Heart left ventricle (tissue), 16 donors: ENCODE results near the gene FBXO40. TPM values are rescaled to one million over a fixed set of nuclear protein-coding genes. Genes with fewer than 3 reads are reported as not detected.
A peak's percentile ranks its signal among the peaks of the same experiment; 100 is the strongest.

Source experiments
- ATAC-seq, 4 donors: fragments of 200-7000 bp; cut with Tn5 transposase; one replicate each; pipeline ENCODE4 v1.9.1; 2020 to 2022; ENCODE audit warnings: moderate library complexity in 4 of 4, mild to moderate bottlenecking in 3 of 4, moderate number of reproducible peaks in 1 of 4
- DNase-seq, 5 donors: peaks; one replicate each; pipeline ENCODE4 v3.0.0-alpha.2; 2020
- H3K27ac ChIP-seq, 12 donors: fragments of 200-600 bp; sonication (generic) in 4 of 12; one replicate each; pipeline versions ENCODE4 v1.5.0 to v1.8.0; 2016 to 2022; ENCODE audit warnings: mild to moderate bottlenecking in 2 of 12
- H3K27me3 ChIP-seq, 9 donors: fragments of 200-600 bp; sonication (generic) in 2 of 9; one replicate each; pipeline versions ENCODE4 v1.5.1 to v1.8.0; 2016 to 2022; ENCODE audit warnings: mild to moderate bottlenecking in 3 of 9
- H3K36me3 ChIP-seq, 9 donors: fragments of 200-600 bp; sonication (generic) in 2 of 9; one replicate each; pipeline versions ENCODE4 v1.5.0 to v1.8.0; 2018 to 2022; ENCODE audit warnings: mild to moderate bottlenecking in 2 of 9
- H3K4me1 ChIP-seq, 12 donors: fragments of 200-600 bp; sonication (generic) in 4 of 12; one replicate each; pipeline versions ENCODE4 v1.5.0 to v1.8.0; 2016 to 2022; ENCODE audit warnings: mild to moderate bottlenecking in 3 of 12
- H3K4me3 ChIP-seq, 12 donors: fragments of 200-600 bp; sonication (generic) in 4 of 12; one replicate each; pipeline versions ENCODE4 v1.5.0 to v1.8.0; 2017 to 2022; ENCODE audit warnings: mild to moderate bottlenecking in 9 of 12, moderate library complexity in 4 of 12
- H3K9me3 ChIP-seq, 12 donors: fragments of 200-600 bp; sonication (generic) in 4 of 12; one replicate each; pipeline versions ENCODE4 v1.5.0 to v1.8.0; 2016 to 2022; ENCODE audit warnings: mild to moderate bottlenecking in 1 of 12
- POLR2A ChIP-seq, 2 donors: fragments of 450-650 bp; IDR thresholded peaks; one replicate each; pipeline ENCODE4 v1.6.1; 2017; ENCODE audit warnings: antibody characterized with exemption in 2 of 2, mild to moderate bottlenecking in 2 of 2, moderate library complexity in 2 of 2
- WGBS, 4 donors: extraction: QIAGEN DNeasy Blood & Tissue Kit in 2 of 4; methylation state at CpG; one replicate each; pipeline versions ENCODE4 v1.1.5 to v1.1.7; 2013 to 2018; 5-methylcytosine and 5-hydroxymethylcytosine counted together
- intact Hi-C, 10 donors: fragments of 100-400 bp; cut with DNase I; formaldehyde crosslinking; loops; one replicate each; pipeline versions ENCODE4 v1.11.1 to v1.14.2; 2022
- polyA plus RNA-seq, 2 donors: library from polyadenylated mRNA; stranded (reverse); fragments of 200-250 nt; gene quantifications; one replicate each; pipeline ENCODE4 v1.2.3, GENCODE V29; 2013
- total RNA-seq, 9 donors: library from RNA; depleted of rRNA in 2 of 9; stranded (reverse); fragments of >200 nt in 2 of 9; fragmentation: NEBNext Ultra II Directional in 3 of 9; extraction: Animal tissue kit (Norgen Biotek cat#: 25700) in 3 of 9; gene quantifications; one replicate each; pipeline versions ENCODE4 v1.1.0 to v1.2.4, GENCODE V29; 2016 to 2023
- TF ChIP-seq, protein P1 (sequence below), 12 donors: fragments of 200-600 bp; sonication (generic) in 4 of 12; IDR thresholded peaks; one replicate each; pipeline versions ENCODE4 v1.5.0 to v1.8.0; 2018 to 2022; ENCODE audit warnings: antibody characterized with exemption in 12 of 12, mild to moderate bottlenecking in 5 of 12
- donor health status: ischemic (EF 13 %, LVEDD 7.1; RV severe dilation, severe dysfunction).
- donor health status: healthy with polysubstance abuse.
- donor health status: DM: no; HTN: yes; CAD: no.
- donor health status: DM: no; HTN: no; CAD: no.
- donor health status: ischemic (EF 25% LVEDD 6.9; RV normal size, moderate dysfunction).
- donor health status: ischemic (EF 25% LVEDD 5.7; RV mildly dilated, moderate dysfunction).
- donor health status: healthy.
- donor health status: DM: yes; HTN: yes; CAD: no.
- donor health status: ischemic (EF 35%, LVEDD 5.7; RV mildly dilated, moderate dysfunction).
- donor health status: nonischemic (EF 11% LVEDD 7.7; RV severe dilation, severe dysfunction).
- donor health status: DM: yes; HTN: yes; CAD: no.
- donor health status: PGD.
- donor health status: ischemic (EF 29% LVEDD 5.4; RV normal size, mild dysfunction).
- donor health status: nonischemic (EF 23%, LVEDD 6.1; RV moderate dilation, normal function).

FBXO40 gene
- total and polyA plus RNA-seq, 11 donors = 4.7 to 268 (median 104) TPM

DNA sequence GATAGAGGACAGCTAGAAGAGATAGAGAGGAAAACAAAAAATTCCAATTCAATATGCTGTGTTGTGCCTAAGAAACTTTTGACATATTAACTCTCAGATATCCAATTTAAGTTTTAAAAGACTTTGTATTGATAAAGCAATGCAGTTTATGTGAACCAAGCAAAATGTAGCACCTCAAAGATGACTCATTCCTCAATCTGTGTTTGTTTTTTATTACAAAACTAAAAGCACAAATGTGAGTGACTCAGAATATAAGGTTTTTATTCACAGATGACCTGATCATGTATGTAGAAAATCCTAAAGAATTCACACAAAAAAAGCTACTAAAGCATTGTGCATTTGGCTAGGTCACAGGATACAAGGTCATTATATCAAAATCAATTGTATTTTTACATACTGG, 56.5 kb downstream of the FBXO40 start:
- Histone ChIP-seq H3K27ac (peak overlapping the region in 9 of 12 donors; percentile 39 to 88 (median 76)), H3K4me3 (no peak overlapping the region), H3K4me1 (peaks cover 0 to 23% (median 10%) of the 10 kb centered on the region in 12 donors), H3K9me3 (peaks cover 0 to 21% (median 3%) of the 10 kb centered on the region in 12 donors), H3K27me3 (no peaks in the 10 kb centered on the region), H3K36me3 (peaks cover 0 to 67% (median 3%) of the 10 kb centered on the region in 9 donors)
- intact Hi-C loops = loop anchor here in 8 of 10 donors (2.0 to 10.0 kb wide), 9 partner anchors 19 to 105 kb away; partner anchors contain the start of genes POLQ (in 4 of the 8) and FBXO40 (in 1 of the 8)
- ATAC-seq = no peak
- no peak for DNase-seq
- no peak for TF ChIP-seq POLR2A (IDR thresholded peaks at IDR 0.05)
- TF ChIP-seq, protein P1, sequence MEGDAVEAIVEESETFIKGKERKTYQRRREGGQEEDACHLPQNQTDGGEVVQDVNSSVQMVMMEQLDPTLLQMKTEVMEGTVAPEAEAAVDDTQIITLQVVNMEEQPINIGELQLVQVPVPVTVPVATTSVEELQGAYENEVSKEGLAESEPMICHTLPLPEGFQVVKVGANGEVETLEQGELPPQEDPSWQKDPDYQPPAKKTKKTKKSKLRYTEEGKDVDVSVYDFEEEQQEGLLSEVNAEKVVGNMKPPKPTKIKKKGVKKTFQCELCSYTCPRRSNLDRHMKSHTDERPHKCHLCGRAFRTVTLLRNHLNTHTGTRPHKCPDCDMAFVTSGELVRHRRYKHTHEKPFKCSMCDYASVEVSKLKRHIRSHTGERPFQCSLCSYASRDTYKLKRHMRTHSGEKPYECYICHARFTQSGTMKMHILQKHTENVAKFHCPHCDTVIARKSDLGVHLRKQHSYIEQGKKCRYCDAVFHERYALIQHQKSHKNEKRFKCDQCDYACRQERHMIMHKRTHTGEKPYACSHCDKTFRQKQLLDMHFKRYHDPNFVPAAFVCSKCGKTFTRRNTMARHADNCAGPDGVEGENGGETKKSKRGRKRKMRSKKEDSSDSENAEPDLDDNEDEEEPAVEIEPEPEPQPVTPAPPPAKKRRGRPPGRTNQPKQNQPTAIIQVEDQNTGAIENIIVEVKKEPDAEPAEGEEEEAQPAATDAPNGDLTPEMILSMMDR (IDR thresholded peaks at IDR 0.05) = no peak

DNA sequence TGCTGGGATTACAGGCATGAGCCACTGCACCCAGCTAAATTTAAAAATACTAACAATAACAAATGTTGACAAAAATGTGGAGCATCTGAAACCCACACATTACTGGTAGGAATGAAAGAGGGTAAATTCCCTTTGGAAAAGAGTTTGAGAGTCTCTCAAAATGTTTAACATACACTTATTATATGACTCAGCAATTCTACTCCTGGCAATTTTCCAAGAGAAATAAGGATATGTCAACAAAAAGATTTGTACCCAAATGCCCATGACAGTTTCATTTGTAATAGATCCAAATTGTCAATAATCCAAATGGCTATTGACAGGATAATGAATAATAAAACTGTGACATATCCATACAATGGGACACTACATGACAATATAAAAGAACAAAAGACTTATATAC, 58.5 kb downstream of the FBXO40 start:
- ATAC-seq (no peak), DNase-seq (no peak)
- peaks cover 0 to 29% (median 10%) of the 10 kb centered on the region in 12 donors for H3K4me1 ChIP-seq
- no peaks in the 10 kb centered on the region for H3K27me3 ChIP-seq
- TF ChIP-seq, protein P1 (IDR thresholded peaks at IDR 0.05) = no peak
- no peak for TF ChIP-seq POLR2A (IDR thresholded peaks at IDR 0.05)
- H3K27ac ChIP-seq = no peak overlapping the region
- peaks cover 0 to 21% (median 3%) of the 10 kb centered on the region in 12 donors for H3K9me3 ChIP-seq
- no peak overlapping the region for H3K4me3 ChIP-seq
- intact Hi-C loops = loop anchor here in 2 of 10 donors (2.0 to 10.0 kb wide), 2 partner anchors 53 to 107 kb away; partner anchors contain the start of gene POLQ (in 1 of the 2)
- H3K36me3 ChIP-seq = peaks cover 0 to 73% (median 0%) of the 10 kb centered on the region in 9 donors

DNA sequence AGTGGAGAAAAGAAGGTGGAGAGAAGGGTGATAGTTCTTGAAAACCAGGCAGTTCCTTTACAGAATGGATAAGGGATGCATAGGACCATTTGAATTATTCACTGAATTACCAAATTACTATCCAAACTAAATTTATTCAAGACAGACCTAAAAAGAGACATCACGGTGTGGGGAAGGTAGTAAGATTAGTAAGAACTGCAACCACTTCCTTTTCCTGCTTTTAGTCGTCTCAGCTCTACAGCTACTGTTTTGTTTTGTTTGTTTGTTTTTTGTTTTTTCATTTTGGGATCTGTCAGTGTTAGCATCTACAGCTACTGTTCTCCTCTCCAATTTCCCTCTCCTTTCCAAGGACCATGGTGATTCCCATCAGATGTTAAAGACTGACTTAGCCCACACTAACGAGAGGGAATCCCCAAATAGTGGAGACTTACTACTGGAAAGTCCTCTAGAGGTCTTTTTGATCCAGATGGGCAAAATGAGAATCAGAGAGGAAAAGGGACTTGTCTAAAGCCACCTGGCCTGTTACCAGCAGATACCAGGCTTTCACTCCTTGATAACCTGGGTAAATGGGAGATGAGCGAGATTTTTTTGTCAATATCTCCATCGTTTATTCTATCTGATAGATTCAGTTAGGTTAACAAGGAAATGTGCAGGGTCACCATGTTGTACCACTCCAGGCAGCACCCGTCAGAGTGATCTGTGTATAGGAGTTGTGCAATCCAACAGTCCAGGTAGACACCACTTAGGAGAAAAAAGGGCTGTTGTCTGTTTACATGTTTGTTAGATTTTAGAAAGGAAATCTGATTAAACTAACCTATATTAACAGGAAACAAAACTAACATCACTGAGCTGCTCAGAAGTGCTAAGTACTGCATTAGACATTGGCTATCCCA, 61.6 kb downstream of the FBXO40 start:
- no peak for DNase-seq
- WGBS, 4 donors = 82 to 86% (median 84%) methylated on average over 6 of the region's 6 CpGs
- Histone ChIP-seq H3K4me3 (no peak overlapping the region), H3K27me3 (no peaks in the 10 kb centered on the region), H3K36me3 (peaks cover 0 to 84% (median 0%) of the 10 kb centered on the region in 9 donors), H3K9me3 (peaks cover 0 to 14% (median 3%) of the 10 kb centered on the region in 12 donors), H3K4me1 (peaks cover 0 to 50% (median 8%) of the 10 kb centered on the region in 12 donors), H3K27ac (peak overlapping the region in 1 of 12 donors; percentile 18)
- TF ChIP-seq POLR2A (IDR thresholded peaks at IDR 0.05) = no peak
- TF ChIP-seq, protein P1 (IDR thresholded peaks at IDR 0.05) = no peak
- intact Hi-C loops = loop anchor here in 1 of 10 donors (10.0 kb wide), 1 partner anchor 110 kb away; the partner anchor contains the start of gene POLQ
- ATAC-seq = no peak
